ENCODE results near the gene ZKSCAN1.
"Not testable (repeated sequence)": the region's sequence is repeated elsewhere in the genome, so short reads cannot be mapped to it uniquely, and the experiment has no call there.

ZKSCAN1 gene

DNA sequence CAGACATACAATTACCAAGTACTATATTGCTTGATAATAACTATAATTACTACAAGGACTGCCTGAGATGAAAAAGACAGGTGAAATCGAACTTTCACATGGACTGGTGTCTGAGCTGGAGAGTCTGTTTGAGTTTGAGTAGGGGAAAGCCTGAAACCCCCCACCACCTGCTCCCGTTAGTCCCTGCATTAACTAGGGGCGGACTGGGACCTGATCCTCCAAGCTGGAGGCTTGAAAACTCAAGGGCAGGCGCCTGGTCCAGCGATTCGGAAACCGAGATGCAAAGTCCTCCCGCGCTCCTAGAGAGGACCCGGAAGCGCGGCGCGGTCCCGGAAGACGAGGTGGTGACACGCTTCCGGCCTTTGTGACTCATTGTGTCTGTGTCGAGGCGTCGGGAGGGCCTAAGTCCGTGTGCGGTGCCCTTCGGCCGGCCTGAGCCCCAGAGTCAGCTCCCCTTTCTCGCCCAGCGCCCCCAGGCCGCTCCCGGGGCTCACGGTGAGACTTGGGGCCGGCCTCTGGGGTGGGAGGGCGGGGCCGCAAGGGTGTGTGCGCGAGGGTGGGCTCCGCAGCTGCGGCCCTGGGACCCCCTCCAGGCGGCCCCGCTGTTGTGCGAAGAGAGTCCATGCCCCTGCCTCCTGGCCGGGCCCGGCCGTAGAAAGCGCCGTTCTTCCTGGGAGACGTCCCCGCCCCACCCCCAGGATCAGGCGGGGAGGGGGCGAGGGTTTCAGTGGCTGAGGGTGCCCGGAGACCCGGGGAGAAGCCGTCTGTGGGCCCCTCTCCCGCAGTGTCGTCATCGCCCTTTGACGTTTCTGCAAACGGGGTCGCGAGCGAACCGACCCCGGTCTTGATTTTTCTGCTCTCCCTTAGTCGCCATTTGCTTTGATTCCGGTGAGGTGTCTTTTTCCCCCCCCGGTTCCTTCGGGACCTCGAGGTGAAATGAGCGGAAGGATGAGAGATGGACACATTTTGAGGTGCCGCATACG is at the start of gene ZKSCAN1:
Gene ZKSCAN1, plus strand, starts transcription at position 365 of the 983 bp plus-strand sequence. CDS start 7,911 bp downstream, outside the sequence.
- peak; percentile 75 for DNase-seq (ENCODE audit: low read depth)

DNA sequence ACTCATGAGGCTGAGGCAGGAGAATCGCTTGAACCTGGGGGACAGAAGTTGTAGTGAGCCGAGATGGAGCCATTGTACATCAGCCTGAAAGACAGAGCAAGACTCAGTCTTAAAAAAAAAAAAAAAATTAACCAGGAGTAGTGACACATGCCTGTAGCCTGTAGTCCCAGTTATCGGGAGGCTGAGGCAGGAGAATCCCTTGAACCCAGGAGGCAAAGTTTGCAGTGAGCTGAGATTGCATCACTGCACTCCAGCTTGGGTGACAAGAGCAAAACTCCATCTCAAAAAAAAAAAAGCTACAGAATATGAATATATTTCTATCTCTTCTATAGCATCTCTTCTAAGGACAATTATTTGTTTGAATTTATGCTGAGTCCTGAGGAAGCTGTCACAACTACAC is 46.1 kb upstream of the ZKSCAN1 start:
- DNase-seq (ENCODE audit: low read depth), result no peak

GRCh38 chr7:99969813-99970212 is 45.6 kb upstream of the ZKSCAN1 start:
- DNase-seq (ENCODE audit: low read depth), result not testable (repeated sequence)

DNA sequence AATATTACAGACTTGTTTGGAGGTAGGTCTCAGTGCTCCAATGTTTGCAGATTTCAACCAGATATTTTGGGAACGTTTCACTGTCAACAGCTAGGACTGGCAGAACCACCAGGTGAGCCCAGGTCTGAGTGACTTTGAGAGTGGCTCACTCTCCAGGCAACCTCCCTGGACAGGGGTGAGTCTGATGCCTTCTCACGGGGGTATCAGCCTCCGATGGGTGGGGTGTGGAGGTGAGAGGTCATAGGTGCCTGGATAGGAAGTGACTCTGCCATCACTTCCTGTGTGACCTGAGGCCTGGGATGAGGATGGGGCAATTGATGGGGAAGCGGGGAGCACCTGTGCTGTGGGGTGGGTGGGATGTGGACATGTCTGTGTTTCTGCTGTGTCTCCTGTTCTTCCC is 44.2 kb upstream of the ZKSCAN1 start:
- DNase-seq (ENCODE audit: low read depth), result no peak

GRCh38 chr7:99973817-99974216 is 41.6 kb upstream of the ZKSCAN1 start:
- not testable (repeated sequence) for DNase-seq (ENCODE audit: low read depth)

- DNase-seq (ENCODE audit: low read depth), result no peak
Observed at GRCh38 chr7:99974681-99975080, 40.7 kb upstream of the ZKSCAN1 start.

- DNase-seq (ENCODE audit: low read depth), result no peak
Observed at GRCh38 chr7:99975782-99976521, 39.4 kb upstream of the ZKSCAN1 start, which contains the start of gene AZGP1. Gene AZGP1, minus strand, starts transcription at chr7:99976031. Its CDS starts 11 bp downstream, at chr7:99976020.

DNA sequence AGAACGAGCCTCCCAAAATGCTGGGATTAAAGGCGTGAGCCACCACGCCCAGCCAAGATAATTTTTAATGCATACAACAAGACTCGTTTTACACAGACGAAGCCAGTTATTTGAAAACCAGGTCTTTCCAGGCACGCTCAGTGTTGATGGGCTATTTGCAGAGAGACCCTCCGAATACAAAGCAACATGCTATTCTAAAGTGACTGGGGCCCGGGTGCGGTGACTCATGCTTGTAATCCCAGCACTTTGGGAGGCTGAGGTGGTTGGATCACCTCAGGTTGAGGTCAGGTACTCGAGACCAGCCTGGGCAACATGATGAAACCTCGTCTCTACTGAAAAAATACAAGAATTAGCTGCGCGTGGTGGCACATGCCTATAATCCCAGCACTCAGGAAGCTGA is 38.8 kb upstream of the ZKSCAN1 start:
- DNase-seq (ENCODE audit: low read depth), result no peak

DNA sequence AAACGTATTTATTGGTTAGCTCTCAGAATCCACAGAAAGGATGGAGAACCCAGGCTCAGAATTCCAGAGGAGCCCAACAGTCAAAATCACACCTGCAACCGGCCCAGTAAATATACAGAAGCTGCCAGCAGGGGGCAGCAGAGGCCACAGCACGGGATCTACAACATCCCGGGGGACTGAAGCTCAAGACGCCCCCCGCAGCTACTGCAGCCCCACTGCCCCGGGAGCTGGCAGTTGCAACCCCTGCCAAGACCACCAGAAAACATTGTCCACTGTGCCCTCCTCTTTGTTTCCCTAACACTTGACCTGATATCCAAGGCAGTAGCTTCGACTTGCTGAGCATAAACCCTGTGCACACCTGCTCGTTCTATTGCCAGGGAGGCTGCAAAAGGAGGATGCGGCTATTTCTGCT is 35.6 kb upstream of the ZKSCAN1 start:
- DNase-seq (ENCODE audit: low read depth), result peak; percentile 46

GRCh38 chr7:99980448-99980872 is 34.9 kb upstream of the ZKSCAN1 start:
- DNase-seq (ENCODE audit: low read depth), result not testable (repeated sequence)

GRCh38 chr7:99981066-99981465 is 34.3 kb upstream of the ZKSCAN1 start:
- DNase-seq (ENCODE audit: low read depth), result not testable (repeated sequence)

GRCh38 chr7:99984593-99984992 is 30.8 kb upstream of the ZKSCAN1 start:
- no peak for DNase-seq (ENCODE audit: low read depth)

DNA sequence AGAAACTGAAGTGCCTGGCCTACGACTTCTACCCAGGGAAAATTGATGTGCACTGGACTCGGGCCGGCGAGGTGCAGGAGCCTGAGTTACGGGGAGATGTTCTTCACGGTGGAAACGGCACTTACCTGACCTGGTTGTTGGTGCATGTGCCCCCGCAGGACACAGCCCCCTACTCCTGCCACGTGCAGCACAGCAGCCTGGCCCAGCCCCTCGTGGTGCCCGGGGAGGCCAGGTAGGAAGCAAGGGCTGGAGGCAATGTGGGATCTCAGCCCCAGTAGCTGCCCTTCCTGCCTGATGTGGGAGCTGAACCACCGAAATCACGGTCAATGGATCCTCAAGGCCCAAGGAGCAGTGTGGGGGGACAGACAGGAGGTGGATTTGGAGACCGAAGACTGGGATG is 28.1 kb upstream of the ZKSCAN1 start:
- not testable (repeated sequence) for DNase-seq (ENCODE audit: low read depth)

DNA sequence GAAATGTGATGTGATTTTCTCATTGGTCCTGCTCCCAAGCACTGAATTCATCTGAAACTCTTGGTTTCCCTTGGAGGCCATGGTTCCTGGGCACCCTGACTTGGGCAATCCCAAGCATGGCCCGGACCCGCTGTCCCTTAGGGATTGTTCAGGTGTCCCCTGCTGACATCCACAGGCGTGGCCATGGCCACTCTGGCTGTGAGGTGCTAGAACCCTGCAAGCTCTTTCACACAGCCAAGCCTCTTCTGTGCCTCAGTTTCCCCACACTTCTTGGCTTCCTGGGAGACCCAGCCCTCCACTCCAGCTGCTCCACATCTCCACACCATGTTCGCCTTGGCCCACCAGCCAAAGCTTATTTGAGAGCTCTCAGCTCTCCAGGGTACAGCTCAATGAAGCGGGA is 27.6 kb upstream of the ZKSCAN1 start:
- no peak for DNase-seq (ENCODE audit: low read depth)

DNA sequence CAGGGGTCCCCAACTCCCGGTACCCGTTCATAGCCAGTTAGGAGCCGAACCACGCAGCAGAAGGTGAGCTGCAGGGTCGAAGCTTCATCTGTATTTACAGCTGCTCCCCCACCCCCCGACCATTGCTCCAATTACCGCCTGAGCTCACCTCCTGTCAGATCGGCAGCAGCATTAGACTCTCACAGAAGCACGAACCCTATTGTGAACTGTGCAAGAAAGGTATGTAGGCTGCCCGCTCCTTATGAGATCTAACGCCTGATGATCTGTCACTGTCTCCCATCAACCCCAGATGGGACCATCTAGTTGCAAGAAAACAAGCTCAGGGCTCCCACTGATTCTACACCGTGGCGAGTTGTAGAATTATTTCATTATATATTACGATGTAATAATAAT is 24.9 kb upstream of the ZKSCAN1 start:
- DNase-seq (ENCODE audit: low read depth), result no peak

- DNase-seq (ENCODE audit: low read depth), result not testable (repeated sequence)
Observed at GRCh38 chr7:99991543-99991942, 23.9 kb upstream of the ZKSCAN1 start.

DNA sequence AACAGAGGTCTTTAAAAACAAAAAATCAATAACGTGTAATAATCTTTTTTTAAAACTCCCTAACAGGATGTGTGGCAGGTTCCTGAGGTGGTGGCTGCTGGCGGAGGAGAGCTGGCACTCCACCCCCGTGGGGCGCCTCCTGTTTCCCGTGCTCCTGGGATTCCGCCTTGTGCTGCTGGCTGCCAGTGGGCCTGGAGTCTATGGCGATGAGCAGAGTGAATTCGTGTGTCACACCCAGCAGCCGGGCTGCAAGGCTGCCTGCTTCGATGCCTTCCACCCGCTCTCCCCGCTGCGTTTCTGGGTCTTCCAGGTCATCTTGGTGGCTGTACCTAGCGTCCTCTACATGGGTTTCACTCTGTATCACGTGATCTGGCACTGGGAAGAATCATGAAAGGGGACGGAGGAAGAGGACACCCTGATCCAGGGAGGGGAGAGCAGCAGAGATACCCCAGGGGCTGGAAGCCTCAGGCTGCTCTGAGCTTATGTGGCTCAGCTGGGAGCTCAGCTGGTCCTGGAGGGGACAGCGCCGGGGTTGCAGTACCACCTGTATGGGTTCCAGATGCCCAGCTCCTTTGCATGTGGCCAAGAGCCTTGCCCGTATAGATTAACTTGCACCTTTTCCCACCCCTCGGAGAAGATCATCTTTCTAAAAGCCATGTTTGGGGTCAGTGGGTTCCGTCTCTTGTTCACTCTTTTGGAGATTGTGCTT is 22.9 kb upstream of the ZKSCAN1 start:
- no peak for DNase-seq (ENCODE audit: low read depth)

DNA sequence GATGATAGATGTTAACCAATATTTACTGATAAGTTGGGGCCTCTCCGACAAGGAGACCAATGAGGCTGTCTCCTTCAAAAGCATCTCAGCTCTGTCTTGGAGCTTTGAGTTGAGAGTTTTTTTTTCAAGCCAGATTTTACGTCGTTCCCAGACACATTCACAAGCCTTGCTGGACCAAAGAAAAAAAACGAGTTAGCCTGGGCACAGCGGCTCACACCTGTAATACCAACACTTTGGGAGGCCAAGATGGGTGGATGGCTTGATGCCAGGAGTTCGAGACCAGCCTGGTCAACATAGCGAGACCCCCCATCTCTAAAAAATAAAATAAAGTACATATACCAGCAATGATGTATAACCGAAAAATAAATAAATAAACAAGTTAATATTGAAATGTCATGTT is 20.6 kb upstream of the ZKSCAN1 start:
- DNase-seq (ENCODE audit: low read depth), result no peak

DNA sequence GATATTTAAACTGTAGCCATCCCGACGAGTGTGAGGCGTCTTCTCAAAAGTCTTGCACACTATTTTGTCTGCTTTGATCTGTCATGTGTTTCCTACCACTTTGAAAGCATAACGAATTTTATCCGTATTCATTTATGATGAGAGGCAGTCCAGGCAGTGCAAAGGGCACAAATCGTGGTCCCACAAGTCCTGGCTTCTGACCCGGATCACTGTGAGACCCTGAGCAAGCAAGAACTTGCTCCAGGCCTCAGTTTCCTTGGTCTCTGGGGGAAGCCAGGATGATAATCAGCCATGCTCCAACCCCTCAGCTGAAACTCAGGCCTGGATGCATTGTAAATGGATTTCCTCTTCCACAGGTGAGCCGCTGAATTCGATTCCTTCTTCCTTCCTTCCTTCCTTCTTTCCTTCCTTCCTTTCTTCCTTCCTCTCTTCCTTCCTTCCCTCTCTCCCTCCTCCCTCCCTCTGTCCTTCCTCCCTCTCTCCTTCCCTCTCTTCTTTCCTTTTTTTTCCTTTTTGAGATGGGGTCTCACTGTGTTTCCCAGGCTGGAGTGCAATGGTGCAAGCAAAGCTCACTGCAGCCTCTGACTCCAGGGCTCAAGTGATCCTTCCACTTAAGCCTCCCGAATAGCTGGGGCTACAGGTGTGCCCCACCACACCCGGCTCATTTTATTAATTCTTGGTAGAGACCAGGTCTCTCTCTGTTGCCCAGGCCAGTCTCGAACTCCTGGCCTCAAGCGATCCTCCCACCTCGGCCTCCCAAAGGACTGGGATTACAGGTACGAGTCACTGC is 18.4 kb upstream of the ZKSCAN1 start:
- no peak for DNase-seq (ENCODE audit: low read depth)

- peak; percentile 49 for DNase-seq (ENCODE audit: low read depth)
Observed at GRCh38 chr7:99997545-99998137, 17.8 kb upstream of the ZKSCAN1 start.

- no peak for DNase-seq (ENCODE audit: low read depth)
Observed at GRCh38 chr7:100000239-100000638, 15.2 kb upstream of the ZKSCAN1 start.
